GM20000 (cell line): ENCODE data around the gene UTS2B.

Experiments
- DNase-seq: peaks from one replicate; pipeline ENCODE4 v3.0.0; 2012; ENCODE audit warnings: low spot score
- CTCF ChIP-seq: IDR thresholded peaks from 2 replicates; pipeline ENCODE4 v1.5.1; 2012; ENCODE audit warnings: mild to moderate bottlenecking, control low read depth; ENCODE audit errors: extremely low read depth, missing control alignments

UTS2B gene

GRCh38 chr3:191342006-191342405 lies 11.7 kb upstream of the UTS2B start:
- no peak for DNase-seq
- TF ChIP-seq CTCF, result no peak

GRCh38 chr3:191340966-191341365 lies 10.6 kb upstream of the UTS2B start:
- no peak for TF ChIP-seq CTCF
- DNase-seq, result no peak

GRCh38 chr3:191340351-191340750 lies 10.0 kb upstream of the UTS2B start:
- TF ChIP-seq CTCF, result no peak

GRCh38 chr3:191339316-191339917 lies 9.1 kb upstream of the UTS2B start:
- DNase-seq, result no peak
- no peak for TF ChIP-seq CTCF

More at GRCh38 chr3:191340351-191340750, 10.0 kb upstream of the UTS2B start:
- DNase-seq, result no peak

GRCh38 chr3:191338177-191338488 lies 7.8 kb upstream of the UTS2B start:
- no peak for TF ChIP-seq CTCF
- DNase-seq, result no peak

GRCh38 chr3:191336833-191337232 lies 6.5 kb upstream of the UTS2B start:
- no peak for TF ChIP-seq CTCF
- DNase-seq, result no peak

DNA sequence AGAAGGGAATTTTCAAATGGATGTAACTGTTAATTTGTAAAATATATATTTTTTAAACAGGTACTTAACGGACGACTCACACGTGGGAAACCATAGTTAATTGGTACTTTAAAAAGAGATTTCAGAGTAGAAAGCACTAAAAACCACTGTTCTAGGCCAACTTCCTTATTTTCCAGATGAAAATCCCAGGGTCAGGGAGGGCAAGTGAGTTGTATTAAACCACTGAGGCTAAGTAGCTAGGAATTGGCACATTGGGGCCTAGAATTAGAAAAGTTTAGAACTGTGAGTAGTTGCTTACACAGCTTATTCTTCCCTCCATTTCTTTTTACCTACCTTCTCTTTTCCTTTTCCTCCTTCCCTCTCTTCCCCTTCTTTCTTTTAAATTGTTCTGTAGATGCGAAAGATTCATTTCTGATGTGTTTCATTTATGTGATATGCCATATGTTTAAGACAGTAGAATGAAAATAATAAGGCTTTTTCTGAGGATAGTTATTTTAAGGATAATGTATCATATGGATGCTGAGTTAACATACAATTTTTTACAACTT lies 4.1 kb upstream of the UTS2B start:
- no peak for TF ChIP-seq CTCF
- no peak for DNase-seq
